NCI-H1048 (cell line): ENCODE measurements around the gene HMGXB3.

Experiments used
- DNase-seq: peaks from one replicate; lab custom pipeline; 2025; lab: John Stamatoyannopoulos, UW

HMGXB3 gene

GRCh38 chr5:150053713-150054392 lies 53.3 kb downstream of the HMGXB3 start:
- DNase-seq, result no peak

- DNase-seq, result no peak
Measured at GRCh38 chr5:150054569-150054968, 54.0 kb downstream of the HMGXB3 start.

GRCh38 chr5:150055326-150056074 lies 55.0 kb downstream of the HMGXB3 start:
- no peak for DNase-seq

- DNase-seq, result no peak
Measured at GRCh38 chr5:150056075-150056443, 55.5 kb downstream of the HMGXB3 start.

GRCh38 chr5:150057052-150057451 lies 56.5 kb downstream of the HMGXB3 start:
- DNase-seq, result no peak

GRCh38 chr5:150057511-150057910 lies 57.0 kb downstream of the HMGXB3 start:
- no peak for DNase-seq

- no peak for DNase-seq
Measured at GRCh38 chr5:150057996-150058395, 57.5 kb downstream of the HMGXB3 start.

- no peak for DNase-seq
Measured at GRCh38 chr5:150058480-150059126, 58.1 kb downstream of the HMGXB3 start.

GRCh38 chr5:150059623-150060022 lies 59.1 kb downstream of the HMGXB3 start:
- no peak for DNase-seq

GRCh38 chr5:150060471-150060870 lies 59.9 kb downstream of the HMGXB3 start:
- no peak for DNase-seq

- no peak for DNase-seq
Measured at GRCh38 chr5:150061538-150061995, 61.0 kb downstream of the HMGXB3 start.

GRCh38 chr5:150062216-150062922 lies 61.8 kb downstream of the HMGXB3 start:
- no peak for DNase-seq

GRCh38 chr5:150063638-150064037 lies 63.1 kb downstream of the HMGXB3 start:
- no peak for DNase-seq

- no peak for DNase-seq
Measured at GRCh38 chr5:150064681-150065220, 64.2 kb downstream of the HMGXB3 start.

- no peak for DNase-seq
Measured at GRCh38 chr5:150065346-150065745, 64.8 kb downstream of the HMGXB3 start.

- no peak for DNase-seq
Measured at GRCh38 chr5:150065886-150066285, 65.3 kb downstream of the HMGXB3 start.

GRCh38 chr5:150066436-150066835 lies 65.9 kb downstream of the HMGXB3 start:
- DNase-seq, result no peak

GRCh38 chr5:150066901-150067396 lies 66.4 kb downstream of the HMGXB3 start:
- no peak for DNase-seq

GRCh38 chr5:150067405-150067960 lies 66.9 kb downstream of the HMGXB3 start:
- no peak for DNase-seq

GRCh38 chr5:150068071-150068470 lies 67.5 kb downstream of the HMGXB3 start:
- DNase-seq, result no peak

- DNase-seq, result no peak
Measured at GRCh38 chr5:150068472-150068871, 67.9 kb downstream of the HMGXB3 start.
